K562 (cell line): ENCODE measurements around the gene IL21. TPM values are rescaled to one million over a fixed set of nuclear protein-coding genes. Genes with fewer than 3 reads are reported as not detected.

Source experiments
- ADNP ChIP-seq: fragments of 200-800 bp; sonication (Bioruptor generic); IDR thresholded peaks from 2 replicates; pipeline ENCODE4 v1.6.1; 2016; ENCODE audit warnings: missing genetic modification characterization, missing compliant biosample characterization
- ATF7 ChIP-seq: fragments of 450-650 bp; IDR thresholded peaks from 2 replicates; pipeline ENCODE4 v1.7.1; 2014; ENCODE audit warnings: mild to moderate bottlenecking, moderate library complexity
- CEBPB ChIP-seq: fragments of 450-650 bp; IDR thresholded peaks from 2 replicates; pipeline ENCODE4 v1.6.1; 2016; ENCODE audit warnings: missing genetic modification characterization, missing compliant biosample characterization
- CREBBP ChIP-seq: IDR thresholded peaks from one replicate; pipeline ENCODE4 v1.6.1; 2012; ENCODE audit warnings: low read depth, mild to moderate bottlenecking, control low read depth, inconsistent platforms, low read length
- FOXA3 ChIP-seq, 2 experiments: fragments of 450-650 bp in 1 of 2; sonication (generic) in 1 of 2; formaldehyde crosslinking; IDR thresholded peaks in 1 of 2; conservative IDR thresholded peaks in 1 of 2; 2 replicates each; pipeline versions ENCODE4 v1.4.0 to v1.8.0; 2020 to 2022; ENCODE audit warnings: mild to moderate bottlenecking in 2 of 2, missing genetic modification reagents in 1 of 2
- KDM1A ChIP-seq, 2 experiments: fragments of 450-650 bp; IDR thresholded peaks; 2 replicates each; pipeline ENCODE4 v1.6.1; 2016; ENCODE audit warnings: mild to moderate bottlenecking in 2 of 2
- KLF16 ChIP-seq: IDR thresholded peaks from 2 replicates; pipeline ENCODE4 v1.6.1; 2016; ENCODE audit warnings: antibody characterized with exemption
- POU5F1 ChIP-seq: fragments of 150-350 bp; IDR thresholded peaks from 2 replicates; pipeline ENCODE4 v1.6.1; 2014; ENCODE audit warnings: borderline replicate concordance, low read length, low read depth, mild to moderate bottlenecking; ENCODE audit not compliant: partially characterized antibody
- RAD21 ChIP-seq, 2 experiments: fragments of 250-450 bp in 1 of 2; fragments of 450-650 bp in 1 of 2; sonication (Bioruptor Pico) in 1 of 2; formaldehyde crosslinking in 1 of 2; IDR thresholded peaks in 1 of 2; conservative IDR thresholded peaks in 1 of 2; 2 replicates each; pipeline versions ENCODE4 v1.4.0 to v1.8.0; 2020 to 2022; ENCODE audit warnings: mild to moderate bottlenecking in 2 of 2, moderate library complexity in 1 of 2
- SOX6 ChIP-seq: fragments of 450-650 bp; IDR thresholded peaks from 2 replicates; pipeline ENCODE4 v1.6.1; 2014; ENCODE audit warnings: mild to moderate bottlenecking
- SRSF9 ChIP-seq: fragments of 200-400 bp; formaldehyde crosslinking; IDR thresholded peaks from 2 replicates; pipeline ENCODE4 v1.6.1; 2017; ENCODE audit warnings: low read depth, low read length, borderline replicate concordance
- TBP ChIP-seq: optimal IDR thresholded peaks from 2 replicates; pipeline ENCODE3; 2011; ENCODE audit warnings: low read depth, low read length, improper control_type of control experiment
- ZNF384 ChIP-seq: IDR thresholded peaks from 2 replicates; pipeline ENCODE4 v1.6.1; 2012; ENCODE audit warnings: low read depth, low read length, improper control_type of control experiment
- ZNF589 ChIP-seq: fragments of 200-800 bp; sonication (Bioruptor generic); IDR thresholded peaks from 2 replicates; pipeline ENCODE4 v1.6.1; 2016; ENCODE audit warnings: low read depth, missing genetic modification characterization, missing compliant biosample characterization
- polyA plus RNA-seq, 8 experiments: library from polyadenylated mRNA; depleted of rRNA in 4 of 8; stranded (reverse) in 5 of 8; unstranded in 3 of 8; fragments of >200 nt; fragmentation: Nextera tagmentation in 2 of 8; fragmentation: Illumina TruSeq in 1 of 8; extraction: Ambion mirVana in 2 of 8; extraction: Trizol in 1 of 8; gene quantifications; 2 replicates each; pipeline versions ENCODE4 v1.2.1 to v1.2.3, GENCODE V29; 2011 to 2014; ENCODE audit warnings: inconsistent platforms in 1 of 8, missing spikeins in 1 of 8
- total RNA-seq, 7 experiments: library from RNA; depleted of rRNA in 6 of 7; stranded (reverse); fragments of >200 nt in 6 of 7; fragmentation: Illumina TruSeq in 2 of 7; extraction: Trizol in 2 of 7; gene quantifications; 2 replicates each; pipeline versions ENCODE4 v1.2.1 to v1.2.3, GENCODE V29; 2011 to 2021; ENCODE audit warnings: low replicate concordance in 1 of 7
- TF ChIP-seq, protein P1 (sequence below), 2 experiments: fragments of 450-650 bp in 1 of 2; sonication (generic) in 1 of 2; formaldehyde crosslinking in 1 of 2; IDR thresholded peaks in 1 of 2; conservative IDR thresholded peaks in 1 of 2; 2 replicates each; pipeline versions ENCODE4 v1.6.1 to v1.8.1; 2016 to 2023; ENCODE audit warnings: mild to moderate bottlenecking in 2 of 2, moderate library complexity in 2 of 2, inconsistent platforms in 1 of 2, missing genetic modification reagents in 1 of 2

Gene IL21
- total and polyA plus RNA-seq, 9 of the 15 experiments (the other 6 are each of a cell fraction or from before 2014, with no cell fraction given) = not detected

- TF ChIP-seq, protein P1, sequence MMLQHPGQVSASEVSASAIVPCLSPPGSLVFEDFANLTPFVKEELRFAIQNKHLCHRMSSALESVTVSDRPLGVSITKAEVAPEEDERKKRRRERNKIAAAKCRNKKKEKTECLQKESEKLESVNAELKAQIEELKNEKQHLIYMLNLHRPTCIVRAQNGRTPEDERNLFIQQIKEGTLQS (IDR thresholded peaks at IDR 0.05) = peak; percentile 81
- TF ChIP-seq, protein P1 (CRISPR knock-in tag; conservative IDR thresholded peaks at IDR 0.05) = no peak
- TF ChIP-seq KDM1A (IDR thresholded peaks at IDR 0.05) (no peak), POU5F1 (no peak), RAD21 (CRISPR knock-in tag; conservative IDR thresholded peaks at IDR 0.05 in 1 of 2, IDR thresholded peaks at IDR 0.05 in 1 of 2) (no peak), TBP (no peak), ADNP (no peak), FOXA3 (CRISPR knock-in tag; conservative IDR thresholded peaks at IDR 0.05 in 1 of 2, IDR thresholded peaks at IDR 0.05 in 1 of 2) (0 out of 4 replicates have a peak, but pooled peaks of 1 of the 2 experiments have one; percentile 4), ZNF384 (no peak), KLF16 (no peak), CREBBP (no peak), ATF7 (peak; percentile 52; the same call in 1 of the 2 replicates), SRSF9 (no peak), SOX6 (peak; percentile 74), CEBPB (tag) (peak; percentile 35; the same call in 1 of the 2 replicates), ZNF589 (CRISPR knock-in tag) (peak; percentile 43; the same call in 1 of the 2 replicates)
Observed at GRCh38 chr4:122663814-122664610, 43.1 kb upstream of the IL21 start (continued).
